ENCODE results near the gene WDR64. TPM values are rescaled to one million over a fixed set of nuclear protein-coding genes. Genes with fewer than 3 reads are reported as not detected.

WDR64 gene
- total and polyA plus RNA-seq, 2 of the 4 experiments (the other 2 are of a cell fraction) = not detected

DNA sequence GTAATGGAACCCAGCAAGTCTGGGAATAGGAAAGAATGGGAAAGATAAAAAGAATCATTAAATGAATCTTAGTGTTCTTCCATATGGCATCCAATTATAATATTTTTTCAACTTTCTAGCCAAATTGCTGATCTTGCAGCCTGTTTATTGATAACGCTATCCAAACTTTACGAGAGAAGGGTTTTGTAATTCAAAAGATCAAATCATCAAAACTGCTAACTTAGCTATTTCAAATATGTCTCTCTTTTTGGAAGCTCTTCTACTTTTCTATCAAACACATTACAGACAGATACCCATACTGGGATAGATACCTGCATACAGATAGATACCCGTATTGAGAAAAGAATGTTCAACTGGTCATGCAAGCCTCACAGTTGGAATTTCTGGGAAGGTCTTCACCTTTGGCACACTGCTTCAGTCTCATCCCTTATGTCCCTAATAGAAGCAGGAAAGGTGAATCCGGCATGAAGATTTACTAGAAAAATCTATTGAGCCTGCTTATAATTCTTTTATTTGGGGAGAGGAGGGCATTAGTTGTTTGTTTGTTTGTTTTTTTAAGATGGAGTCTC lies 120.9 kb downstream of the WDR64 start:
- Histone ChIP-seq H4K5ac (ENCODE audit: low read depth, low read length) (no peak overlapping the region), H2BK20ac (ENCODE audit: low read depth, low read length) (no peak overlapping the region), H3K9ac (ENCODE audit: low read depth, low read length) (no peak overlapping the region), H2BK5ac (ENCODE audit: low read depth, low read length, poor library complexity, severe bottlenecking) (no peak overlapping the region), H3K27me3 (ENCODE audit: control insufficient read depth, insufficient read depth, low read length) (peaks cover 2% of the 10 kb centered on the region), H3K9me1 (ENCODE audit: insufficient read depth, low read length) (no peaks in the 10 kb centered on the region), H3K23ac (ENCODE audit: low read depth, low read length) (no peak overlapping the region), H3K4me3 (ENCODE audit: insufficient read depth, low read depth, low read length) (no peak overlapping the region), H3K9me3 (ENCODE audit: control insufficient read depth, insufficient read depth, low read length) (no peaks in the 10 kb centered on the region), H4K20me1 (ENCODE audit: insufficient read depth, low read length) (no peaks in the 10 kb centered on the region), H2AK9ac (replicated peaks; ENCODE audit: low read depth, low read length, poor library complexity) (no peak overlapping the region), H2AK5ac (ENCODE audit: low read depth, low read length) (no peak overlapping the region), H2BK15ac (ENCODE audit: low read depth, low read length) (no peak overlapping the region), H3K4me2 (ENCODE audit: low read depth, low read length) (no peak overlapping the region), H2AFZ (replicated peaks; ENCODE audit: low read length, poor library complexity) (no peak overlapping the region), H3K79me1 (ENCODE audit: low read depth in 1 of 2, low read length in 2 of 2) (no peaks in the 10 kb centered on the region), H4K91ac (ENCODE audit: insufficient read depth, low read depth, low read length) (no peak overlapping the region), H3K18ac (ENCODE audit: low read depth, low read length) (no peak overlapping the region), H4K8ac (ENCODE audit: low read depth in 2 of 2, low read length in 2 of 2) (no peak overlapping the region), H3K56ac (ENCODE audit: extremely low read depth, insufficient read depth, low read length) (no peak overlapping the region), H3K27ac (ENCODE audit: insufficient read depth, low read length) (no peak overlapping the region), H3K4ac (ENCODE audit: low read depth, low read length) (no peak overlapping the region), H3K4me1 (ENCODE audit: control insufficient read depth, insufficient read depth, low read length) (no peaks in the 10 kb centered on the region), H3K14ac (replicated peaks; ENCODE audit: low read depth, low read length) (no peak overlapping the region), H3K36me3 (ENCODE audit: control insufficient read depth, insufficient read depth, low read length) (no peaks in the 10 kb centered on the region), H2BK120ac (ENCODE audit: low read depth, low read length) (no peak overlapping the region)
- no peak for DNase-seq
- in situ Hi-C loops (cut with MboI; ENCODE audit: low sequenced_read_pairs) (no loop called here), dilution Hi-C loops (cut with HindIII; ENCODE audit: low sequenced_read_pairs, unreplicated experiment) (no loop called here), intact Hi-C loops (cut with micrococcal nuclease) (no loop called here)
- TF ChIP-seq MAFK (IDR thresholded peaks at IDR 0.05; ENCODE audit: low read depth, low read length) (peak; percentile 22; the same call in 1 of the 2 replicates), MXI1 (IDR thresholded peaks at IDR 0.05; ENCODE audit: borderline replicate concordance, low read depth, low read length) (no peak)
- BruUV-seq (replicated peaks) = no TSS peak
- ATAC-seq (ENCODE audit: low read depth) = no peak
- ChIA-PET CTCF (interaction anchor here (1.4 kb wide), 1 partner anchor 13 kb away, joined by 3 read pairs; no protein-coding TSS in a partner anchor), POLR2A (ENCODE audit: unreplicated experiment) (no interaction called here)
- 100% methylated on average over 2 of the region's 4 CpGs; no CpG with 5 or more reads in 1 of the 2 experiments for WGBS, 2 experiments (ENCODE audit: extremely low coverage in 2 of 2, insufficient read length in 1 of 2)
